ENCODE data around the gene GIMAP5.

The GIMAP5 gene

GRCh38 chr7:150719960-150720891, 17.0 kb upstream of the GIMAP5 start:
- Histone ChIP-seq H3K9me3 (ENCODE audit: control insufficient read depth in 1 of 2, low read length in 2 of 2) (no peaks in the 10 kb centered on the region), H3K36me3 (ENCODE audit: control insufficient read depth in 1 of 2, insufficient read depth in 2 of 2, low read length in 2 of 2) (peaks cover 0 to 9% of the 10 kb centered on the region in 2 donors), H3K27me3 (ENCODE audit: low read depth, low read length) (no peaks in the 10 kb centered on the region), H3K4me3 (ENCODE audit: low read depth in 1 of 2, low read length in 2 of 2) (no peak overlapping the region), H3K27ac (ENCODE audit: low read length) (no peak overlapping the region), H3K4me1 (ENCODE audit: control insufficient read depth in 1 of 2, insufficient read depth in 2 of 2, low read length in 2 of 2) (peaks cover 0 to 4% of the 10 kb centered on the region in 2 donors)

- Histone ChIP-seq H3K9me3 (ENCODE audit: control insufficient read depth in 1 of 2, low read length in 2 of 2) (peaks cover 0 to 4% of the 10 kb centered on the region in 2 donors), H3K27me3 (ENCODE audit: low read depth, low read length) (no peaks in the 10 kb centered on the region), H3K4me1 (ENCODE audit: control insufficient read depth in 1 of 2, insufficient read depth in 2 of 2, low read length in 2 of 2) (no peaks in the 10 kb centered on the region), H3K4me3 (ENCODE audit: low read depth in 1 of 2, low read length in 2 of 2) (no peak overlapping the region), H3K27ac (ENCODE audit: low read length) (peak overlapping the region; percentile 21), H3K36me3 (ENCODE audit: control insufficient read depth in 1 of 2, insufficient read depth in 2 of 2, low read length in 2 of 2) (peaks cover 0 to 9% of the 10 kb centered on the region in 2 donors)
Measured at GRCh38 chr7:150721970-150722373, 15.2 kb upstream of the GIMAP5 start.

- peak overlapping the region; percentile 21 for H3K27ac ChIP-seq (ENCODE audit: low read length)
- peaks cover 0 to 9% of the 10 kb centered on the region in 2 donors for H3K36me3 ChIP-seq (ENCODE audit: control insufficient read depth in 1 of 2, insufficient read depth in 2 of 2, low read length in 2 of 2)
- H3K4me3 ChIP-seq (ENCODE audit: low read depth in 1 of 2, low read length in 2 of 2) = no peak overlapping the region
Measured at GRCh38 chr7:150722431-150722931, 14.7 kb upstream of the GIMAP5 start.

GRCh38 chr7:150723467-150723866, 13.8 kb upstream of the GIMAP5 start:
- Histone ChIP-seq H3K9me3 (ENCODE audit: control insufficient read depth in 1 of 2, low read length in 2 of 2) (peaks cover 4 to 7% of the 10 kb centered on the region in 2 donors), H3K4me1 (ENCODE audit: control insufficient read depth in 1 of 2, insufficient read depth in 2 of 2, low read length in 2 of 2) (no peaks in the 10 kb centered on the region), H3K36me3 (ENCODE audit: control insufficient read depth in 1 of 2, insufficient read depth in 2 of 2, low read length in 2 of 2) (peaks cover 0 to 9% of the 10 kb centered on the region in 2 donors), H3K4me3 (ENCODE audit: low read depth in 1 of 2, low read length in 2 of 2) (no peak overlapping the region), H3K27me3 (ENCODE audit: low read depth, low read length) (no peaks in the 10 kb centered on the region), H3K27ac (ENCODE audit: low read length) (no peak overlapping the region)

More at GRCh38 chr7:150722431-150722931, 14.7 kb upstream of the GIMAP5 start:
- H3K4me1 ChIP-seq (ENCODE audit: control insufficient read depth in 1 of 2, insufficient read depth in 2 of 2, low read length in 2 of 2) = no peaks in the 10 kb centered on the region
- peaks cover 0 to 4% of the 10 kb centered on the region in 2 donors for H3K9me3 ChIP-seq (ENCODE audit: control insufficient read depth in 1 of 2, low read length in 2 of 2)
- H3K27me3 ChIP-seq (ENCODE audit: low read depth, low read length) = no peaks in the 10 kb centered on the region

GRCh38 chr7:150727381-150727780, 9.8 kb upstream of the GIMAP5 start:
- Histone ChIP-seq H3K27me3 (ENCODE audit: low read depth, low read length) (no peaks in the 10 kb centered on the region), H3K27ac (ENCODE audit: low read length) (no peak overlapping the region), H3K4me1 (ENCODE audit: control insufficient read depth in 1 of 2, insufficient read depth in 2 of 2, low read length in 2 of 2) (no peaks in the 10 kb centered on the region)

GRCh38 chr7:150728011-150728410, 9.2 kb upstream of the GIMAP5 start:
- no peaks in the 10 kb centered on the region for H3K4me1 ChIP-seq (ENCODE audit: control insufficient read depth in 1 of 2, insufficient read depth in 2 of 2, low read length in 2 of 2)
- H3K27me3 ChIP-seq (ENCODE audit: low read depth, low read length) = no peaks in the 10 kb centered on the region
- H3K36me3 ChIP-seq (ENCODE audit: control insufficient read depth in 1 of 2, insufficient read depth in 2 of 2, low read length in 2 of 2) = no peaks in the 10 kb centered on the region
- peaks cover 4 to 7% of the 10 kb centered on the region in 2 donors for H3K9me3 ChIP-seq (ENCODE audit: control insufficient read depth in 1 of 2, low read length in 2 of 2)
- no peak overlapping the region for H3K27ac ChIP-seq (ENCODE audit: low read length)
- H3K4me3 ChIP-seq (ENCODE audit: low read depth in 1 of 2, low read length in 2 of 2) = no peak overlapping the region

More at GRCh38 chr7:150727381-150727780, 9.8 kb upstream of the GIMAP5 start:
- peaks cover 4 to 7% of the 10 kb centered on the region in 2 donors for H3K9me3 ChIP-seq (ENCODE audit: control insufficient read depth in 1 of 2, low read length in 2 of 2)
- H3K4me3 ChIP-seq (ENCODE audit: low read depth in 1 of 2, low read length in 2 of 2) = no peak overlapping the region
- H3K36me3 ChIP-seq (ENCODE audit: control insufficient read depth in 1 of 2, insufficient read depth in 2 of 2, low read length in 2 of 2) = no peaks in the 10 kb centered on the region

- Histone ChIP-seq H3K4me3 (ENCODE audit: low read depth in 1 of 2, low read length in 2 of 2) (no peak overlapping the region), H3K27me3 (ENCODE audit: low read depth, low read length) (no peaks in the 10 kb centered on the region), H3K4me1 (ENCODE audit: control insufficient read depth in 1 of 2, insufficient read depth in 2 of 2, low read length in 2 of 2) (no peaks in the 10 kb centered on the region), H3K36me3 (ENCODE audit: control insufficient read depth in 1 of 2, insufficient read depth in 2 of 2, low read length in 2 of 2) (no peaks in the 10 kb centered on the region), H3K9me3 (ENCODE audit: control insufficient read depth in 1 of 2, low read length in 2 of 2) (peaks cover 4 to 7% of the 10 kb centered on the region in 2 donors), H3K27ac (ENCODE audit: low read length) (no peak overlapping the region)
Measured at GRCh38 chr7:150728609-150729008, 8.6 kb upstream of the GIMAP5 start.

GRCh38 chr7:150731916-150732315, 5.3 kb upstream of the GIMAP5 start:
- no peak overlapping the region for H3K27ac ChIP-seq (ENCODE audit: low read length)

GRCh38 chr7:150732786-150733481, 4.3 kb upstream of the GIMAP5 start:
- H3K4me3 ChIP-seq (ENCODE audit: low read depth in 1 of 2, low read length in 2 of 2) = no peak overlapping the region
- H3K27ac ChIP-seq (ENCODE audit: low read length) = no peak overlapping the region
- no peaks in the 10 kb centered on the region for H3K4me1 ChIP-seq (ENCODE audit: control insufficient read depth in 1 of 2, insufficient read depth in 2 of 2, low read length in 2 of 2)
- no peaks in the 10 kb centered on the region for H3K27me3 ChIP-seq (ENCODE audit: low read depth, low read length)
- no peaks in the 10 kb centered on the region for H3K36me3 ChIP-seq (ENCODE audit: control insufficient read depth in 1 of 2, insufficient read depth in 2 of 2, low read length in 2 of 2)
- H3K9me3 ChIP-seq (ENCODE audit: control insufficient read depth in 1 of 2, low read length in 2 of 2) = peaks cover 2% of the 10 kb centered on the region in 2 donors

More at GRCh38 chr7:150731916-150732315, 5.3 kb upstream of the GIMAP5 start:
- Histone ChIP-seq H3K36me3 (ENCODE audit: control insufficient read depth in 1 of 2, insufficient read depth in 2 of 2, low read length in 2 of 2) (no peaks in the 10 kb centered on the region), H3K4me1 (ENCODE audit: control insufficient read depth in 1 of 2, insufficient read depth in 2 of 2, low read length in 2 of 2) (no peaks in the 10 kb centered on the region), H3K9me3 (ENCODE audit: control insufficient read depth in 1 of 2, low read length in 2 of 2) (peaks cover 3 to 4% of the 10 kb centered on the region in 2 donors), H3K4me3 (ENCODE audit: low read depth in 1 of 2, low read length in 2 of 2) (no peak overlapping the region), H3K27me3 (ENCODE audit: low read depth, low read length) (no peaks in the 10 kb centered on the region)

GRCh38 chr7:150733482-150734095, 3.6 kb upstream of the GIMAP5 start:
- H3K27ac ChIP-seq (ENCODE audit: low read length) = no peak overlapping the region
- no peaks in the 10 kb centered on the region for H3K36me3 ChIP-seq (ENCODE audit: control insufficient read depth in 1 of 2, insufficient read depth in 2 of 2, low read length in 2 of 2)
- no peak overlapping the region for H3K4me3 ChIP-seq (ENCODE audit: low read depth in 1 of 2, low read length in 2 of 2)
- no peaks in the 10 kb centered on the region for H3K4me1 ChIP-seq (ENCODE audit: control insufficient read depth in 1 of 2, insufficient read depth in 2 of 2, low read length in 2 of 2)
- no peaks in the 10 kb centered on the region for H3K9me3 ChIP-seq (ENCODE audit: control insufficient read depth in 1 of 2, low read length in 2 of 2)
- no peaks in the 10 kb centered on the region for H3K27me3 ChIP-seq (ENCODE audit: low read depth, low read length)

GRCh38 chr7:150734254-150734653, 3.0 kb upstream of the GIMAP5 start:
- Histone ChIP-seq H3K4me1 (ENCODE audit: control insufficient read depth in 1 of 2, insufficient read depth in 2 of 2, low read length in 2 of 2) (no peaks in the 10 kb centered on the region), H3K36me3 (ENCODE audit: control insufficient read depth in 1 of 2, insufficient read depth in 2 of 2, low read length in 2 of 2) (no peaks in the 10 kb centered on the region), H3K9me3 (ENCODE audit: control insufficient read depth in 1 of 2, low read length in 2 of 2) (no peaks in the 10 kb centered on the region), H3K27me3 (ENCODE audit: low read depth, low read length) (no peaks in the 10 kb centered on the region), H3K27ac (ENCODE audit: low read length) (no peak overlapping the region), H3K4me3 (ENCODE audit: low read depth in 1 of 2, low read length in 2 of 2) (no peak overlapping the region)

All from muscle layer of duodenum (tissue), 2 donors.